Measurements from ENCODE around the gene RBX1.
"Not testable (repeated sequence)": the region's sequence is repeated elsewhere in the genome, so short reads cannot be mapped to it uniquely, and the experiment has no call there.

The RBX1 gene

GRCh38 chr22:40950962-40951794 lies at the start of gene RBX1:
Gene RBX1, plus strand, starts transcription at chr22:40951378. Its CDS starts 21 bp downstream, at chr22:40951399.
- peak; percentile 99 for DNase-seq

GRCh38 chr22:40904101-40904500 lies 47.1 kb upstream of the RBX1 start:
- no peak for DNase-seq

GRCh38 chr22:40908895-40909294 lies 42.3 kb upstream of the RBX1 start:
- DNase-seq, result no peak

GRCh38 chr22:40911772-40912171 lies 39.4 kb upstream of the RBX1 start:
- DNase-seq, result no peak

GRCh38 chr22:40912987-40913386 lies 38.2 kb upstream of the RBX1 start:
- not testable (repeated sequence) for DNase-seq

GRCh38 chr22:40919446-40919845 lies 31.7 kb upstream of the RBX1 start:
- no peak for DNase-seq

- DNase-seq, result no peak
Measured at GRCh38 chr22:40920526-40920925, 30.7 kb upstream of the RBX1 start.

GRCh38 chr22:40922484-40923303 lies 28.5 kb upstream of the RBX1 start:
- DNase-seq, result peak; percentile 71

- DNase-seq, result no peak
Measured at GRCh38 chr22:40928657-40929056, 22.5 kb upstream of the RBX1 start.

- DNase-seq, result no peak
Measured at GRCh38 chr22:40932396-40932795, 18.8 kb upstream of the RBX1 start.

- DNase-seq, result peak; percentile 11
Measured at GRCh38 chr22:40939202-40939601, 12.0 kb upstream of the RBX1 start.

GRCh38 chr22:40951795-40952605 lies 822 bp downstream of the RBX1 start:
- DNase-seq, result peak; percentile 31

GRCh38 chr22:40953471-40953870 lies 2.3 kb downstream of the RBX1 start:
- DNase-seq, result no peak

GRCh38 chr22:40954113-40954512 lies 2.9 kb downstream of the RBX1 start:
- no peak for DNase-seq

- DNase-seq, result no peak
Measured at GRCh38 chr22:40955571-40955970, 4.4 kb downstream of the RBX1 start.

- no peak for DNase-seq
Measured at GRCh38 chr22:40957601-40958000, 6.4 kb downstream of the RBX1 start.

- no peak for DNase-seq
Measured at GRCh38 chr22:40958299-40958698, 7.1 kb downstream of the RBX1 start.

GRCh38 chr22:40960145-40960544 lies 9.0 kb downstream of the RBX1 start:
- DNase-seq, result no peak

- peak; percentile 12 for DNase-seq
Measured at GRCh38 chr22:40965936-40966725, 15.0 kb downstream of the RBX1 start.

- no peak for DNase-seq
Measured at GRCh38 chr22:40966726-40967085, 15.5 kb downstream of the RBX1 start.

GRCh38 chr22:40967111-40967760 lies 16.1 kb downstream of the RBX1 start:
- no peak for DNase-seq

GRCh38 chr22:40972587-40972986 lies 21.4 kb downstream of the RBX1 start:
- DNase-seq, result no peak
